PFSK-1 (cell line): ENCODE measurements around the gene VDAC1.

Source experiments
- FOXP2 ChIP-seq: optimal IDR thresholded peaks from 2 replicates; pipeline ENCODE3; 2011; ENCODE audit warnings: borderline replicate concordance, control low read depth, inconsistent platforms; ENCODE audit not compliant: insufficient read depth; ENCODE audit errors: extremely low read length, extremely low read depth
- POLR2AphosphoS5 ChIP-seq: IDR thresholded peaks from 2 replicates; pipeline ENCODE4 v1.6.1; 2012; ENCODE audit warnings: low read depth, mild to moderate bottlenecking, control low read depth, low read length, moderate library complexity
- SIN3A ChIP-seq: IDR thresholded peaks from 2 replicates; pipeline ENCODE4 v1.6.1; 2012; ENCODE audit warnings: mild to moderate bottlenecking, low read length, moderate library complexity, borderline replicate concordance; ENCODE audit not compliant: insufficient read depth
- TAF1 ChIP-seq: IDR thresholded peaks from 2 replicates; pipeline ENCODE4 v1.6.1; 2012; ENCODE audit warnings: low read length, control low read depth, borderline replicate concordance; ENCODE audit not compliant: insufficient read depth
- TF ChIP-seq, protein P1 (sequence below), 2 experiments: IDR thresholded peaks; 2 replicates each; pipeline versions ENCODE4 v1.6.1 to v1.8.0; 2011 to 2012; ENCODE audit warnings: low read depth in 2 of 2, low read length in 2 of 2, control low read depth in 1 of 2, inconsistent platforms in 1 of 2, mild to moderate bottlenecking in 1 of 2, moderate library complexity in 1 of 2; ENCODE audit not compliant: insufficient read depth in 1 of 2

DNA sequence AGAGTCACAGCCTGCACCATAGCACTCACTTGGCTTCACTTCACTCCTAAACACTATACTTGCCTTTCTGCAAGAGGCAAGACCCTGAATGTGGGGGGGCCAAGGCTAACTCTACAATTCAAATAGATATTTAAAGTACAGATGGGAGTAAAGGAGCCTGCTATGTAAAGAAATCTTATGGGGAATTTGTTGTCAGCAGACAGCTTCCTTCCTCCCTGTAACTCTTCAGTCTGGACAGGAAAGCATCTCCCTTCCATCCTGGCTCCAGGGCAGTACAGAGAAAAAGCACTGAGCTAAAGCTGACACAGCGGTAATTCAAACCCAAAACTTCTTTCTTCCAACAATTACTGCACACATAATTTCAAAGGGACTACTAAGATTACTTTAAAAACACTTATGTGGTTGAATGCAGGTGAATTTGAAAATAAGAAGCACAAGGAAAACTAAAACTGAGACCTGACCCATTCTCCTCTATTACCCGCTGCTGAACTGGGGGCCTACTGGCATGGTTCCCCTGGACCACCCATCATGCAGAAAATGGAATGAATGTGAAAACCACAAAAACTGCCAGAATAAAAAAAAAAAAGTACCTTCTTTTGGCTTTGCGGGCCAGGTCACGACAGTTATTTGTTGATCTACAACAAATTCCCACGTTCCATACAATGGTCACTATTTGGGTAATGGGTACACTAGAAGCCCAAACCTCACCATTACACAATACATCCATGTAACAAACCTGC is 13.4 kb downstream of the VDAC1 start:
- no peak for TF ChIP-seq POLR2AphosphoS5
- no peak for TF ChIP-seq TAF1
- no peak for TF ChIP-seq FOXP2
- TF ChIP-seq SIN3A: no peak
- TF ChIP-seq, protein P1, sequence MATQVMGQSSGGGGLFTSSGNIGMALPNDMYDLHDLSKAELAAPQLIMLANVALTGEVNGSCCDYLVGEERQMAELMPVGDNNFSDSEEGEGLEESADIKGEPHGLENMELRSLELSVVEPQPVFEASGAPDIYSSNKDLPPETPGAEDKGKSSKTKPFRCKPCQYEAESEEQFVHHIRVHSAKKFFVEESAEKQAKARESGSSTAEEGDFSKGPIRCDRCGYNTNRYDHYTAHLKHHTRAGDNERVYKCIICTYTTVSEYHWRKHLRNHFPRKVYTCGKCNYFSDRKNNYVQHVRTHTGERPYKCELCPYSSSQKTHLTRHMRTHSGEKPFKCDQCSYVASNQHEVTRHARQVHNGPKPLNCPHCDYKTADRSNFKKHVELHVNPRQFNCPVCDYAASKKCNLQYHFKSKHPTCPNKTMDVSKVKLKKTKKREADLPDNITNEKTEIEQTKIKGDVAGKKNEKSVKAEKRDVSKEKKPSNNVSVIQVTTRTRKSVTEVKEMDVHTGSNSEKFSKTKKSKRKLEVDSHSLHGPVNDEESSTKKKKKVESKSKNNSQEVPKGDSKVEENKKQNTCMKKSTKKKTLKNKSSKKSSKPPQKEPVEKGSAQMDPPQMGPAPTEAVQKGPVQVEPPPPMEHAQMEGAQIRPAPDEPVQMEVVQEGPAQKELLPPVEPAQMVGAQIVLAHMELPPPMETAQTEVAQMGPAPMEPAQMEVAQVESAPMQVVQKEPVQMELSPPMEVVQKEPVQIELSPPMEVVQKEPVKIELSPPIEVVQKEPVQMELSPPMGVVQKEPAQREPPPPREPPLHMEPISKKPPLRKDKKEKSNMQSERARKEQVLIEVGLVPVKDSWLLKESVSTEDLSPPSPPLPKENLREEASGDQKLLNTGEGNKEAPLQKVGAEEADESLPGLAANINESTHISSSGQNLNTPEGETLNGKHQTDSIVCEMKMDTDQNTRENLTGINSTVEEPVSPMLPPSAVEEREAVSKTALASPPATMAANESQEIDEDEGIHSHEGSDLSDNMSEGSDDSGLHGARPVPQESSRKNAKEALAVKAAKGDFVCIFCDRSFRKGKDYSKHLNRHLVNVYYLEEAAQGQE (IDR thresholded peaks at IDR 0.05; ENCODE audit: insufficient read depth in 1 of 2, low read depth in 2 of 2, low read length in 2 of 2): no peak
